Pons (tissue), 1 donor: Measurements from ENCODE around the gene CEP112.

ENCODE experiments used
- DNase-seq: peaks from one replicate; pipeline ENCODE4 v3.0.0-alpha.2; 2016; ENCODE audit warnings: low spot score

The CEP112 gene

GRCh38 chr17:66191593-66192377 lies at the start of gene CEP112:
CEP112 (minus strand) TSS chr17:66192133.
- DNase-seq = no peak

- no peak for DNase-seq
These were observed 48.7 kb upstream of the CEP112 start for GRCh38 chr17:66240630-66241029.

GRCh38 chr17:66240013-66240412 lies 48.1 kb upstream of the CEP112 start:
- DNase-seq = no peak

- DNase-seq = no peak
These were observed 43.6 kb upstream of the CEP112 start for GRCh38 chr17:66235377-66235994.

- no peak for DNase-seq
These were observed 42.7 kb upstream of the CEP112 start for GRCh38 chr17:66234611-66235010.

DNA sequence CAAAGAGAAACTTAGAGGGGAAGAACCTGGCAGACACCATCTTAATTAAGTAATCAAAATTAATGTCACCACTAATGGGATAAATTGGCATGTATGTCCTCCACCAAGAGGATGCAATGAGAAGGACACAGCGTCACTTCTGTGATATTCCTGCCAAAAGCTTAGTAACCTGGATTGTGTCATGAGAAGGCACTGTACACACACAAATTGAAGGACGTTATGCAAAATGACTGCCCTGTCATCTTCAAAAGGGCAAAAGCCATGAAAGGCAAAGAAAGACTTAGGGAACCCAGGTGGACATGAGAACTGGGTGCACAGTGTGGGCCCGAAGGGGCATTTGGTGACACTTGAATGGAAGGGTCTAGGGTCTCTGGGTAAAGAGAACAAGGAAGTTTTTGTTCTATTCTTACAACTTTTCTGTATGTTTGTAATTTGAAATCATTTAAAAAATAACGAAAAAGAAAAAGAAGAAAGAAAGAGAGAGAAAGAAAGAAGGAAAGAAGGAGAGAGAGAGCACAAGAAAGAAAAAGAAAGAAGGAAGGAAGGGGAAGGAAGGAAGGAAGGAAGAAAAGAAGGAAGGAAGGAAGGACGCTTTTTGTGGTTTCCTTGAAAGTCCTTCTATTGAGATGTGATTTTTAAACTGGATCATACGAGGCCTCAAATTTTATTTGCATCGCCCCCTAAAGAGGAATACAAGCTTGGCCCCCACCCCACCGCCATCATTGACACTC lies 41.3 kb upstream of the CEP112 start:
- DNase-seq = no peak

DNA sequence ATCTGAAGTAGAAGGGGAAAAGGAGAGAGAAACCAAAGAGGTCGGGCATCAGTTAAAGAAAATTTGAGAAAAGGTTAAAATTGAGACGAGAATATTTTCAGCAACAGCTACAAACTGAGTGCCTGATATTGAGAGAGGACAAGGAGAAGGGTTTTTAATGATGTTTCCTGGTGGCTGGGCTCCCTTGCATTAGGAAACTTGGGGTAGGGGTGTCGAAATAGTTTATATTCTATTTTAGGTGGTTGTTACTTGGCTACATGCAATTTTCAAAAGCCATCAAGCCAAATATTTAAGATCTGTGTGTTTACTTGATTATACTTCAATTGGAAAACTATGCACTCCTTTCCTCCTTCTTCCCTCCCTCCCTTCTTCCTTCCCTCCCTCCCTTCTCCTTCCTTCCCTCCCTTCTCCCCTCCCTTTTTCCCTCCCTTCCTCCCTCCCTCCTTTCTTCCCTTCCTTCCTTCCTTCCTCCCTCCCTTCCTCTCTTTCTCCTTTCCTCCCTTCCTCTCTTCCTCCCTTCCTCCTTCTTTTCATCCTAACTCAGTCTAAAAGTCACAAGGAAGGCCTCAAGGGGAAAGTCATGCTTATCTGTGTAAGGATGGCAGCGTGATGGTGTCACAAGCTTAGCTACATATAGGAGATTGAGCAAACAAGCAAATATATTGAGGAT lies 39.1 kb upstream of the CEP112 start:
- DNase-seq = no peak

GRCh38 chr17:66229783-66230538 lies 38.0 kb upstream of the CEP112 start:
- no peak for DNase-seq

DNA sequence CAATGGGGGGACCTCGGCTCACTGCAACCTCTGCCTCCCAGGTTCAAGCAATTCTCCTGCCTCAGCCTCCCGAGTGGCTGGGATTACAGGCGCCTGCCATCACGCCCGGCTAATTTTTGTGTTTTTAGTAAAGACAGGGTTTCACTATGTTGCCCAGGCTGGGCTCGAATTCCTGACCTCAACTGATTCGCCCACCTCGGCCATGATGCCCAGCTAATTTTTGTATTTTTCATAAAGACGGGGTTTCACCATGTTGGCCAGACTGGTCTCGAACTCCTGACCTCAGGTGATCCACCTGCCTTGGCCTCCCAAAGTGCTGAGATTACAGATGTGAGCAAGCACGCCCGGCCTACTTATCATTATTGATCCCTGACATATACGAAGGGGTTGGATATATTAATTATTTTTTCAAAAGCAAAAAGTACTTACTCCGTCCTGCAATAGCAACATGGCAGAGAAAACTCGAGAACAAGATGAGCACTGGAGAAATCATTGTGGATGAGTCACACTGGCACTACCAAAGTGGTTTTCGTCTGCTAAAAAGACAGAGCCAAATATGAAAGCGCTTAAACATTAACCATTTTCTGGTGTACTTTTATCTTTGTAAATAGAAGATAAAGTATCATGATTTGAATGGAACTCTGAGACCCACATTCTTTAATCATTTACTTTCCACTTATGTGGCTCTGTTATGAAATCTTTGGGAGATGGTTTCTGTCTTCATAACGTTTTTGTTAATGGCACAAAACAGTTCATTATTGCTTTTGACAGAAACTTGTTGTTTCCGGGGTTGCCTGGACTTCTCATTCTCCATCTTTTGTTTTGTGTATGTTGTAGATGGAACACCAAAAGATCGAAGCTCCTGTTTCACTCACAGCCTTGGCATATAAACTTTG lies 37.2 kb upstream of the CEP112 start, which contains the start of gene APOH:
Gene APOH, minus strand, starts transcription at position 529 of the 896 bp plus-strand sequence. Its CDS starts 36 bp downstream, at position 493.
- DNase-seq = no peak

DNA sequence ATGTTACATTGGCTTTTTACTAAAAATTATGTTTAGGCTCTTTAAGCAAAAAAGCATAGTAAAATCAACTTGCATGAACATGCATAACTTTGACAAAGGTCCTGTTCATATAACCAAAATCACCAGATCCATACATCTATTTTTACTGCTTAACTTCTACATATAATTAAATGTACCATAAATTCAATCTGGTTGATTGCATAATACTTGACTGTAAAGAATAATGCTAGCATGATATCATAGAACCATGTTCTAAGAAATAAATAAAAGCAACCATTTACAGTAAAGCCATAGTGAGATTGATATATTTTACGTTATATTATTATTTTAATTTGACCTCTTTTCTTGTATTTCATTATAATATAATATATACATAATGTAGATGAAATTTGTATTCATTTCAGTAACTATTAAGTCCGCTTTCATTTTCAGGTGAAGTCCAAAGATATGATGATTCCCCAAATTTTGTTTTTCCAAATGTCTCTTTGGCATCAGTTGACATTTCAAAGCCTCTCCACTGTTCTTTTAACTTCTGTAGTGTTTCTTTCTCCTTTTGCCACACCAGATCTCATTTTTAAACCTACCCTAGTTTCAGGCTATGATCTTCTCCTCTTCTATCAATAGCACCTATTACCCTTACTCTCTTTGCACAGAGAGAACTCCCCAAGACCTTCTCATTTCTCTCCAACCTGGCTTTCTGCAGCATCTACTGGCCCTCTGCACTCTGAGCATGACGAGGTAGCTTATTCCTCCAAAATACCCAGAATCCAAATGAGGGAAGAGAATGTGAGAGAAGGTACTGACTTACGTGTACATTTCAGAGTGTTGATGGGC lies 35.5 kb upstream of the CEP112 start:
- DNase-seq = no peak

- DNase-seq = no peak
These were observed 30.9 kb upstream of the CEP112 start for GRCh38 chr17:66222798-66223350.

DNA sequence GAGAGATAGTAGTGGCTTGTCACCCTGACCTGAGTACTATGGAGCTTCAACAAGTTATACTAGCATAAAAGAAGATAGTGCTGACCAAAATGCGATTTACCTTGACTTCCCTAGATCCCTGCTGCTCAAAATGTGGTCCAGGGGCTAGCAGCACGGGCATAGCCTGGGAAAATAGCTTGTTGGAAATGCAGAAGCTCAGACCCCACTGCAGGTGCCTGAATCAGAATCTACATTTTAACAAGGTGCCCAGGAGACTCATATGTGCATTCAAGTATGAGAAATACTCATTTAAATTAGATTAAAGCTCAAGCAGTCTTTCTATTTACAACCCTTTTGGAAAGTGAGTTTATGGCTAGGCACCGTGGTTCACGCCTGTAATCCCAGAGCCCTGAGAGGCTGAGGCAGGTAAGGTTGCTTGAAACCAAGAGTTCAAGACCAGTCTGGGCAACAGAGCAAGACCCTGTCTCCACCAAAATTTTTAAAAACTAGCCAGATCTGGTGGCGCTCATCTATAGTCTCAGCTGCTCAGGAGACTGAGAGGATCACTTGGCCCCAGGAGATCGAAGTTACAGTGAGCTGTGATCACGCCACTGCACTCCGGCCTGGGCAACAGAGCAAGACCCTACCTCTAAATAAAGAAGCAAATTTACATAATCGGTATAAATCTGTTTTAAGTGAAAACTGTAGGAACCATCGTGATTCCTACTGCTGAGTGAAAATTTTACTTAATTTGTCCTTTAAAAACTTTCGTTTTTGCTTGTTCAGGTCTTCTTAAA lies 30.0 kb upstream of the CEP112 start:
- no peak for DNase-seq

- DNase-seq = no peak
These were observed 29.4 kb upstream of the CEP112 start for GRCh38 chr17:66221343-66221742.

DNA sequence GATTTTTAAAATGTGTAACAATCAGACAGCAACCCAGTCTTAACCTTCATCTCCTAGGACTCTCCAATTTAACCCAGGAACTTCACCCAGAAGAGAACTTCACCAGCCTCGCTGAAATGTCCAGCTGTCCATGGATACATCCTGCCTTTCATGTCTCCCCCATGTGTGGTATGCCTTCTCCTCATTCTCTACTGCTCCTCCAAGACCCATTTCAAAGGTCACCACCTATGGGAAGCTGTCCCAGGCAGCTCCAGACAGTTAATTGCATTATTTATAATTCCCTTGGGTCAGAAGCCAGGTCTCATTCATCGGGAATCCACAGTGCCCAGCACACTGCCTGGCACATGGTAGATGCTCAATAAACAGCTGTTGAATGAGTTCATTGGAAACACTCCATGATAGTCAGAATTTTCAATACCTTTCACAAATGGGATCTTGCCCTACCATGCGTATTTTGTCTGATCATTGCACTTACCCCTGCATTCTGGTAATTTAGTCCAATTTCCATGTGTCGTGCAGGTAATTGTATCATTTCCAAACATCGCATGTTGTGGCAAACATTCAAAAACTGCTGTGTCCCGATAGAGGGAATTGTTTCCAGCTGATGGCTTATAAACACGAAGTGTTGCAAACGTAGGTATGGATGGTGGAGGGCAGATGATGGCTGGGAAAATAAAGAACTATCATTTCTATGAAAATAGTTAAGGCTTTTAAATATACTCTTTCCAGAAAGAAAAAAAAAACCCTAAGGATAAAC lies 28.3 kb upstream of the CEP112 start:
- DNase-seq = no peak

GRCh38 chr17:66215529-66215911 lies 23.6 kb upstream of the CEP112 start:
- no peak for DNase-seq

GRCh38 chr17:66214884-66215528 lies 23.1 kb upstream of the CEP112 start:
- no peak for DNase-seq
